K562 (cell line): ENCODE data around the gene DNMT1. TPM values are rescaled to one million over a fixed set of nuclear protein-coding genes. Genes with fewer than 3 reads are reported as not detected.

Experiments used
- AFF4 ChIP-seq: sonication (generic); formaldehyde crosslinking; IDR thresholded peaks from 2 replicates; pipeline ENCODE4 v1.8.0; 2023; ENCODE audit warnings: mild to moderate bottlenecking, missing genetic modification reagents
- HMBOX1 ChIP-seq: sonication (generic); IDR thresholded peaks from 2 replicates; pipeline ENCODE4 v1.6.1; 2016
- JUN ChIP-seq, 2 experiments: sonication (generic) in 1 of 2; formaldehyde crosslinking in 1 of 2; IDR thresholded peaks; 2 replicates each; pipeline versions ENCODE4 v1.6.1 to v1.8.0; 2012 to 2022; ENCODE audit warnings: borderline replicate concordance in 2 of 2, mild to moderate bottlenecking in 2 of 2, improper control_type of control experiment in 1 of 2, low read depth in 1 of 2, low read length in 1 of 2, missing genetic modification reagents in 1 of 2
- MEIS2 ChIP-seq: fragments of 450-650 bp; IDR thresholded peaks from 2 replicates; pipeline ENCODE4 v1.6.1; 2014; ENCODE audit warnings: mild to moderate bottlenecking; ENCODE audit not compliant: partially characterized antibody
- MTF1 ChIP-seq: fragments of 250-450 bp; sonication (Bioruptor Pico); IDR thresholded peaks from 2 replicates; pipeline ENCODE4 v1.9.0; 2021; ENCODE audit warnings: moderate library complexity, mild to moderate bottlenecking, inconsistent platforms, borderline replicate concordance
- MYBL2 ChIP-seq, 2 experiments: fragments of 450-650 bp in 1 of 2; sonication (generic) in 1 of 2; formaldehyde crosslinking in 1 of 2; IDR thresholded peaks; 2 replicates each; pipeline versions ENCODE4 v1.6.1 to v1.8.1; 2017 to 2022; ENCODE audit warnings: borderline replicate concordance in 1 of 2, inconsistent platforms in 1 of 2, low read depth in 1 of 2, mild to moderate bottlenecking in 1 of 2, missing genetic modification reagents in 1 of 2, moderate library complexity in 1 of 2
- PRPF4 ChIP-seq: fragments of 200-400 bp; formaldehyde crosslinking; IDR thresholded peaks from one replicate; pipeline ENCODE4 v1.6.1; 2017; ENCODE audit warnings: low read length, low read depth, mild to moderate bottlenecking; ENCODE audit not compliant: insufficient read depth, poor library complexity, severe bottlenecking
- SIRT6 ChIP-seq: IDR thresholded peaks from one replicate; pipeline ENCODE4 v1.6.1; 2012; ENCODE audit warnings: low read depth, mild to moderate bottlenecking, control low read depth, inconsistent platforms, low read length, moderate library complexity
- TFE3 ChIP-seq: fragments of 450-650 bp; formaldehyde crosslinking; IDR thresholded peaks from 2 replicates; pipeline ENCODE4 v1.4.0; 2020; ENCODE audit warnings: mild to moderate bottlenecking, mixed read lengths
- USF1 ChIP-seq: sonication (generic); formaldehyde crosslinking; IDR thresholded peaks from 2 replicates; pipeline ENCODE4 v1.9.0; 2022; ENCODE audit warnings: mild to moderate bottlenecking, missing genetic modification reagents
- VEZF1 ChIP-seq: fragments of 200-800 bp; sonication (Bioruptor generic); IDR thresholded peaks from 2 replicates; pipeline ENCODE4 v1.6.1; 2017; ENCODE audit warnings: missing genetic modification characterization, missing compliant biosample characterization
- ZFP1 ChIP-seq: fragments of 450-650 bp; formaldehyde crosslinking; IDR thresholded peaks from 2 replicates; pipeline ENCODE4 v1.4.0; 2020; ENCODE audit warnings: mild to moderate bottlenecking, mixed read lengths
- ZNF277 ChIP-seq: fragments of 250-450 bp; sonication (Bioruptor Pico); IDR thresholded peaks from 2 replicates; pipeline ENCODE4 v1.8.0; 2022; ENCODE audit warnings: inconsistent platforms, mild to moderate bottlenecking, moderate library complexity, borderline replicate concordance
- ZSCAN32 ChIP-seq: fragments of 450-650 bp; formaldehyde crosslinking; IDR thresholded peaks from 2 replicates; pipeline ENCODE4 v1.4.0; 2020; ENCODE audit warnings: mild to moderate bottlenecking, moderate library complexity
- polyA plus RNA-seq, 8 experiments: library from polyadenylated mRNA; depleted of rRNA in 4 of 8; stranded (reverse) in 5 of 8; unstranded in 3 of 8; fragments of >200 nt; fragmentation: Nextera tagmentation in 2 of 8; fragmentation: Illumina TruSeq in 1 of 8; extraction: Ambion mirVana in 2 of 8; extraction: Trizol in 1 of 8; gene quantifications; 2 replicates each; pipeline versions ENCODE4 v1.2.1 to v1.2.3, GENCODE V29; 2011 to 2014; ENCODE audit warnings: inconsistent platforms in 1 of 8, missing spikeins in 1 of 8
- total RNA-seq, 7 experiments: library from RNA; depleted of rRNA in 6 of 7; stranded (reverse); fragments of >200 nt in 6 of 7; fragmentation: Illumina TruSeq in 2 of 7; extraction: Trizol in 2 of 7; gene quantifications; 2 replicates each; pipeline versions ENCODE4 v1.2.1 to v1.2.3, GENCODE V29; 2011 to 2021; ENCODE audit warnings: low replicate concordance in 1 of 7

DNMT1 gene
- total and polyA plus RNA-seq, 9 of the 15 experiments (the other 6 are each of a cell fraction or from before 2014, with no cell fraction given): 80.1 to 271 (median 121) TPM

GRCh38 chr19:10194500-10195198 lies at the start of gene DNMT1 (continued):
- TF ChIP-seq VEZF1 (peak; percentile 88), SIRT6 (no peak), USF1 (no peak), ZFP1 (no peak), MEIS2 (peak; percentile 78), AFF4 (peak; percentile 60), HMBOX1 (no peak), PRPF4 (no peak), JUN (IDR thresholded peaks at IDR 0.05; ENCODE audit: borderline replicate concordance, low read depth, low read length) (no peak), JUN (CRISPR knock-in tag; IDR thresholded peaks at IDR 0.05; ENCODE audit: borderline replicate concordance) (no peak), MYBL2 (IDR thresholded peaks at IDR 0.05; ENCODE audit: low read depth) (no peak), MYBL2 (CRISPR knock-in tag; IDR thresholded peaks at IDR 0.05; ENCODE audit: borderline replicate concordance) (no peak), MTF1 (CRISPR knock-in tag) (no peak), ZNF277 (CRISPR knock-in tag) (no peak), ZSCAN32 (CRISPR knock-in tag) (no peak), TFE3 (CRISPR knock-in tag) (no peak)
